ENCODE measurements around the gene FGF14.

Gene FGF14

DNA sequence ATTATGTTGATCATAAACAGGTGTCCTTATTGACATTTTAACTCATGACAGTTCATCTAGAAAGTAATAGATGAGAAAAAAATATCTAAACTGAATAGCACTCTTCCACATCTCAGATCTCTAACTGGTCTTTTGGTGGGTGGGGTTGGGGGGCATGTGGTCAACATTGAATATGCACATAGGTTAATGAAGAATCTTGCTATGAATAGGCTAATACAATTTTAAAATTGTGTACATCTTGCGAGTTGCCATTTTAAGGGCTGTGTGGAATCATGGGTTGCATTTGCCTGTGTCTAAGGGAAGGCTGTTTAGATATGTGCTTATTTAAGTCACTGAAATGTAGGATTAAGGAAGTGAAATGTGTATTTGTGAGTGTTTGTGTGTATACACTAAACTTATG lies 603.4 kb downstream of the FGF14 start:
- no peaks in the 10 kb centered on the region for H3K9me3 Mint-ChIP-seq
- H3K27ac Mint-ChIP-seq, result no peak overlapping the region
- no peaks in the 10 kb centered on the region for H3K4me1 Mint-ChIP-seq
- ATAC-seq, result no peak
- H3K27me3 Mint-ChIP-seq, result no peaks in the 10 kb centered on the region
- no peaks in the 10 kb centered on the region for H3K36me3 Mint-ChIP-seq
- no peak overlapping the region for H3K4me3 Mint-ChIP-seq

DNA sequence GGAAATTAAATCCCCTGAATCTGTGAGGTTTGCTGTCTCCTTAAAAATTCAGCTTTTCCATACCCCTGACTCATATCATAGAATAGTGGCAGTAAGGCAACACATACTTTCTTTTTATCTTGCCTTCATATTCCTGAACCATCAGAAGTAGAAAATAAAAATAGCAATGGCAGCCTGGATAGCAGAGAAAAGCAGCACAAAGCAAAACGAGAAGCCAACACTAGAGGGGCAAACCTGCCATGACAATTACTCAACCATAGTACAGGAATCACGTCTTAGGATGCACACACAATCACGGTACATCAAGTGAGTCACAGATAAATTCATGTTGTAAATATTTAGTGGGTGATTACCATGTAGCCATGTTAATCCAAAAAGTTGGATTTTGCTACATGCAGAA lies 606.4 kb downstream of the FGF14 start:
- Mint-ChIP-seq H3K4me1 (no peaks in the 10 kb centered on the region), H3K4me3 (no peak overlapping the region), H3K36me3 (no peaks in the 10 kb centered on the region), H3K27me3 (peaks cover 3% of the 10 kb centered on the region), H3K9me3 (no peaks in the 10 kb centered on the region), H3K27ac (no peak overlapping the region)
- ATAC-seq, result no peak

DNA sequence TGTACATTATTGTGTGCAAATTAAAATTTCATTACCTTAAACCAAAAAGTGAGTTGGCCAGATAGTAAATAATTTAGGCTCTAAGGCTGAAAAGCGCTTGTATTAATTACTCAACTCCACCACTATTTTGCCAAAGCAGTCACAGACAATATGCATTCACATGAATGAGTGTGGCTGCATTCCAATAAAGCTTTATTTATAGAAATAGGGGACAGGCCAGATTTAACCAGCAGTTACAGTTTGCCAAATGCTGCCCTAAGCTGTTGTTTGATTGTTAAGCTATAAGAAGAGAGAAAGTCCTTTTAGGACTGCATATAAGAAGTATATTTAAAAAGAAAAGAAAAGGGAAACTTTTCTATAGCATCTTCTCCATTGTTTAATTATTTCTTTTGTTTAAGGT lies 606.8 kb downstream of the FGF14 start:
- H3K27me3 Mint-ChIP-seq, result peaks cover 7% of the 10 kb centered on the region
- no peaks in the 10 kb centered on the region for H3K36me3 Mint-ChIP-seq
- no peaks in the 10 kb centered on the region for H3K9me3 Mint-ChIP-seq
- no peak overlapping the region for H3K4me3 Mint-ChIP-seq
- no peak for ATAC-seq
- no peak overlapping the region for H3K27ac Mint-ChIP-seq
- H3K4me1 Mint-ChIP-seq, result no peaks in the 10 kb centered on the region

DNA sequence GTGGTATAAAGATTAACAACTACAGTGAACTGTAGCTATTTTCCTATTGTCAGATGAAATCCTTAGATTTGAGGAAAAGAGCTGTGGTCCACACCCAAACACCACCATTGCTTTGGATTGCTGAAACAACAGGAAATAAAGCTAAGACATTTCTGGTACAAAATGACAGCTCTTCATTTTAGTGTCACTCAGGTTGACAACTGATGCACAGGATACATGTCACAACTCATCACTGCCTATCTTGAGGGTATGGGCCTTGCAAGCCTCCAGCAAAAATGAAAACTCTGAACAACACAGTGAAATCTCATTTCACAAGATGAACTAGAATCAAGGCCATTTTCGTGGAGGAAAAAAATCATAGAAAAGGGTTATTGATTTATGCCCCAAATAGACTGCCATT lies 609.7 kb downstream of the FGF14 start:
- Mint-ChIP-seq H3K27me3 (peaks cover 9% of the 10 kb centered on the region), H3K9me3 (no peaks in the 10 kb centered on the region), H3K4me3 (no peak overlapping the region), H3K36me3 (no peaks in the 10 kb centered on the region), H3K27ac (no peak overlapping the region), H3K4me1 (no peaks in the 10 kb centered on the region)
- no peak for ATAC-seq

DNA sequence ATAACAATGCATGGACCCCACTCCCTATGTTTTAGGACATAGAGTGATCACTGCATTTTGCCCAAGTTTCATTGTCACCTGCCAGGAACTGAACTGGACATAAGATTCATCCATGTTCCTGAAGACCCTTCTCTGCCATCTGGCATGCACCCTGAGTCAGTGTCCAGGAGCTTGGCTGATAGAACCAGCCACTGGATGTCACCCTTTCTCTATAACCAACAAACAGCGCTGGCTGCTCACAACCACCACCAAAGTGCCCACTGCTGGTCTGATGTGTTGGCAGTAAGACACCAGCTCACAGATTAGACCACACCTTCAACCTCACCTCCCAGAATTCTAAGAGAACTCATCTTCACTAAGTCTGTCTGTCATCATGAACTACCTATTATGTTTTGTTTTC lies 616.0 kb downstream of the FGF14 start:
- Mint-ChIP-seq H3K27me3 (peaks cover 9% of the 10 kb centered on the region), H3K4me3 (no peak overlapping the region), H3K36me3 (no peaks in the 10 kb centered on the region), H3K9me3 (peaks cover 2% of the 10 kb centered on the region), H3K27ac (no peak overlapping the region), H3K4me1 (no peaks in the 10 kb centered on the region)
- peak; percentile 7 for ATAC-seq

DNA sequence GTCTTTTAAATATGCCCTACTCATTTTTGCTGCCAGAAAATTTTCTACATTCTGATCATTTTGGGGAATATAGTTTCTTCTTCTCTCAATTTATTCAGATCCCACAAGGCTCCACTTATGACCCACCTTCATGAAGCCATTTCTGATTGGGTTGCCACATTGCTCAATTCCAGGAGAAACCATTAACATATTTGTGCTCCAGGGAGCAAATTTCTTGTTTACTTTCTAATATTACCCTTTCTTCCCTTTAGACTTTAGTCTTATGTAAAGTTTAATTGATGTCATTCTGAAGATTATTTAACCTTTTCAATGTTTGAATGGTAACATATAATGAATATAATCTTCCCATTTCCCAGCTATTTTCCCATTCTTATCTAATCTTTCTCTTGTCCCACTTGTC lies 617.5 kb downstream of the FGF14 start:
- no peak overlapping the region for H3K4me3 Mint-ChIP-seq
- ATAC-seq, result no peak

DNA sequence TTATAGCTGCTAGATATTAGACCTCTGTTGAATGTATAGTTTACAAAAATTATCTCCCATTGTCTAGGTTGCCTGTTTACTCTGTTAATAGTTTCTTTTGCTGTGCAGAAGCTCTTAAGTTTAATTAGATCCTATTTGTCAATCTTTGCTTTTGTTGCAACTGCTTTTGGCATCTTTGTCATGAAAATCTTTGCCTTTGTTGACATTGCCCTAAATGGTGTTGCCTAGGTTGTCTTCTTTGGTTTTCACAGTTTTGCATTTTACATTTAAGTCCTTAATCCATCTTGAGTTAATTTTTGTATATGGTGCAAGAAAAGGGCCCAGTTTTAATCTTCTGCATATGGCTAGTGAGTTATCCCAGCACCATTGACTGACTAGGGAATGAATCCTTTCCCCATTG lies 618.3 kb downstream of the FGF14 start:
- peaks cover 2% of the 10 kb centered on the region for H3K9me3 Mint-ChIP-seq
- no peaks in the 10 kb centered on the region for H3K27me3 Mint-ChIP-seq
- H3K36me3 Mint-ChIP-seq, result no peaks in the 10 kb centered on the region
- no peaks in the 10 kb centered on the region for H3K4me1 Mint-ChIP-seq
- H3K4me3 Mint-ChIP-seq, result no peak overlapping the region
- no peak overlapping the region for H3K27ac Mint-ChIP-seq
- ATAC-seq, result no peak

More for the DNA sequence above, 617.5 kb downstream of the FGF14 start:
- H3K9me3 Mint-ChIP-seq, result peaks cover 2% of the 10 kb centered on the region
- no peaks in the 10 kb centered on the region for H3K27me3 Mint-ChIP-seq
- H3K27ac Mint-ChIP-seq, result no peak overlapping the region
- no peaks in the 10 kb centered on the region for H3K4me1 Mint-ChIP-seq
- H3K36me3 Mint-ChIP-seq, result no peaks in the 10 kb centered on the region

DNA sequence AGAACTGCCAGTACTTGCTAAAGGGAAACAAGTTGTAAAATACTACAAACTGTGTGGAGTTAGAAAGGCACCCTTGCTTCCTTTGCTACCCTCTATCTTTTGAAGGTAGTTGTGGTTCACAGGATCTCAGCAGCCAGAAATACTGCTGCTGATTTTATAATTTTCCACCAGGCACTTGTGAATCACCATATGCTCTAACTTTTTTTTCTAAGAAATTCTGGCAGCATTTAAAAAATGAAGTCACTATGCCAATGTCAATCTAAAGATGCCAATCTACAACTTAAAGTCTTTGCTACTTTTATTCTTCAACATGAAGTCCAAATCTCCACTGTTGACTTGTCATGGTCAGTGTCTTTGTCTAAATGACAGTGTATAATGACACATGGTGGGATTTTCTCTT lies 621.6 kb downstream of the FGF14 start:
- Mint-ChIP-seq H3K4me1 (no peaks in the 10 kb centered on the region), H3K36me3 (no peaks in the 10 kb centered on the region), H3K27me3 (no peaks in the 10 kb centered on the region), H3K9me3 (peaks cover 2% of the 10 kb centered on the region), H3K4me3 (no peak overlapping the region), H3K27ac (no peak overlapping the region)
- ATAC-seq, result no peak

DNA sequence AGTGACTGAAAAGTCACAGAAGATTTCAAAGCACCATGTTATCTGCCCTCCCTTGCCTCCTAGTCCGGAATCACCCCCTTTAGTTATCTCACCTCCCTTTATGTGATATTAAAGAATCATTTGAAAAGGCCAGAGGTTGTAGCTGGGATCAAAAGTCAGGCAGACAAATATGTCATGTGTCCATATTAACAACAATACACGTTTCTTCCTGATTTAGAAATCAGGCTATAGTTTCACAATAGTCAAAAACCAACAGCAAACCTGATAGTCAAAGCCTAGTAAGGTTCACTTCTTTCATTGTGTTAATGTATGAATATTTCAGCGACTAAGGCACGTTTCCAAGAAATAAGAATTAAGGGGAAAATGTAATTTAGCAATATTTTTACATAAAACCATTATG lies 622.7 kb downstream of the FGF14 start:
- H3K9me3 Mint-ChIP-seq, result peaks cover 2% of the 10 kb centered on the region
- no peak overlapping the region for H3K4me3 Mint-ChIP-seq
- H3K27me3 Mint-ChIP-seq, result no peaks in the 10 kb centered on the region
- no peaks in the 10 kb centered on the region for H3K4me1 Mint-ChIP-seq
- no peak overlapping the region for H3K27ac Mint-ChIP-seq
- H3K36me3 Mint-ChIP-seq, result no peaks in the 10 kb centered on the region
- ATAC-seq, result no peak

DNA sequence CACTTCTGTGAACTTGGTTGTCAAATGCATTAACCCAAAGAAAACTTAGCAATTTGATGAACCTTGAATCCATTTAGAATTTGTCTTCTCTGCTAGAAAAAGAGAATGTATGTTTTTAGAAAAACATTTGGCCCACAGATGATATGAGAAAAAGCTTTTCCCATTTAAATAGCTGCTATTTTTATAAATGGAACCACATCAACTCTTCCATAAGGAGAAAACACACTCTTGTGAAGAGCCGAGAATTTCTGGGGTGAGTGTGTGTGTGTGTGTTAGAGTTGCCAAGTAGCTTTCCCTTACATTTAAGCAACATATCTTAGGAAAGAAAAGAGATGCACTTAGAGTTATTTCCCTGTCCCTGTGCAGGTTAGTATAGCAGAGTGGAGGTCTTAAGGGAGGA lies 626.6 kb downstream of the FGF14 start:
- Mint-ChIP-seq H3K27me3 (no peaks in the 10 kb centered on the region), H3K27ac (no peak overlapping the region), H3K36me3 (no peaks in the 10 kb centered on the region), H3K4me3 (no peak overlapping the region), H3K9me3 (no peaks in the 10 kb centered on the region), H3K4me1 (no peaks in the 10 kb centered on the region)
- ATAC-seq, result no peak

DNA sequence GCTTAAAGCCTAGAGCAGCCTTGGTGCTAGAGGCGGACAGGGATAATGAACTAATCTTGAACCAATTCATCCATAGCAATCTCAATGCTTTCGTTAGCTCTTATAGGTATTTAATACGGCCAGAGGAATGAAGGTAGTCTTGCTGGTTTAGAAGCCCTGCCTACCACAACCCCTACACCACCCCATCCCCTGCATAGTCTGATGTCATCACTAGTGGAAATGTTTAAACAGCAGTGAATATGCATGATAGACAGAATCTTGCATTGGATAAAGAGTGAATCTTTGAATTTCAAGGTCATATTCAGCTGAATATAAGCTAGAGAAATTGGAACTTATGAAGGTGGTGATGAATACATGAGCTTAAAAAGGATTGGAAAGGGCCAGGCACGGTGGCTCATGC lies 627.5 kb downstream of the FGF14 start:
- Mint-ChIP-seq H3K4me3 (no peak overlapping the region), H3K9me3 (no peaks in the 10 kb centered on the region), H3K4me1 (no peaks in the 10 kb centered on the region), H3K36me3 (no peaks in the 10 kb centered on the region), H3K27me3 (no peaks in the 10 kb centered on the region), H3K27ac (no peak overlapping the region)
- no peak for ATAC-seq

DNA sequence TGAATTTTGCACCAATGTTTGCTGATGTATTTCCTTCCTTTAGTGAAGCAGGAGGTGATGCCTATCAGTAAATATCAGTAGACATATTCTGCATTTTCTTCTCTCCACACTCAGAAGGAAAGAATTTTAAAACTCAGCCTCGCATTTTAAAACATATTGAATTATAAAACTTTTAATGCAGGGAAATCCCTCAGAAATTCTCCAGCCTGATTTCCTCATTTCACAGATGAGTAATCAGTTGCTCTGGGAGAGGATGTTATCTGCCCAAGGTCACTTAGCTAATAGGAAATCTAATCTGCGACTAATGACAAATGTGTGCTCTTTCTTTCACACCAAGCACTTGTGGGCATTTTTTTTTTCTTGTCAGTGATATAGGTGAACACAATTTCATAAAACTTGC lies 628.8 kb downstream of the FGF14 start:
- no peak for ATAC-seq
- Mint-ChIP-seq H3K4me3 (no peak overlapping the region), H3K9me3 (no peaks in the 10 kb centered on the region), H3K27me3 (no peaks in the 10 kb centered on the region), H3K36me3 (no peaks in the 10 kb centered on the region), H3K27ac (no peak overlapping the region), H3K4me1 (no peaks in the 10 kb centered on the region)

DNA sequence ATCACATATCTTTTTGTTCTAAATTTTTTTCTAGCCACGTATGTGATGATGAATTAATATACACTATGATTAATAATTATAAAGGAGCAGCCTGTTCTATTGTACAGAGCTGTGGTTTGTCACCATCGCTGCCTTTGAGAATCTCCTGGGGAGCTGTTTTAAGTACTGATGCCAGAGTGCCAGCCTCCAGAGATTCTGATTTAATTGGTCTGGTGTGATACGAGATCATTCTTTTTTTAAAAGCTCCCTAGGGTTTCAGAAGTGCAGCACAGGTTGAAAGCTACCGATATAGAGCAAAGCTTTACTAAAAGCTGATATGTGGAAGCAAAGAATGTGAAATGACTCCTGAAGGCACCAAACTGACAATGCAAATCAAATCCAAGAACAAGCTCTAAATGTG lies 634.7 kb downstream of the FGF14 start:
- H3K27ac Mint-ChIP-seq, result no peak overlapping the region
- no peaks in the 10 kb centered on the region for H3K36me3 Mint-ChIP-seq
- H3K27me3 Mint-ChIP-seq, result no peaks in the 10 kb centered on the region
- H3K4me3 Mint-ChIP-seq, result no peak overlapping the region
- peaks cover 4% of the 10 kb centered on the region for H3K9me3 Mint-ChIP-seq
- ATAC-seq, result no peak
- H3K4me1 Mint-ChIP-seq, result no peaks in the 10 kb centered on the region

DNA sequence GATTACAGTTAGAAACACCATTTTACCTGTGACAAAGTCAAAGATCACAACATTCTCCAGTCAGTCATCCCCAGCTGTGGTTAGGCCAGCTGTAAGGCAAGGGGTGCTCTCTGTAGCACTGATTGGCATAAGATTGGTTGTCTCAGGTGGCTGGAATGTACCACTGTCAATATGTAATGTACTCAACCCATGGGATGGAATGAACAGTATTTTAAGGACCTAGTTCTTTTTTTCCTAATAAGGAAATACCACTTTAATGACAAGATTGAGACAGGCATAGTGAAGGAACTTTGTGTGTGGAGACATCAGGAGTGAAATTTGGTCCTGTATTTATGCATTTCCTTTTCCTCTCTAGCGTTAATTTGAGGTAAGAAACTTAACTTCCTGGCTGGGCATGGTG lies 638.7 kb downstream of the FGF14 start:
- ATAC-seq, result no peak
- H3K9me3 Mint-ChIP-seq, result peaks cover 4% of the 10 kb centered on the region
- H3K27me3 Mint-ChIP-seq, result no peaks in the 10 kb centered on the region
- H3K4me3 Mint-ChIP-seq, result no peak overlapping the region
- no peaks in the 10 kb centered on the region for H3K36me3 Mint-ChIP-seq
- H3K27ac Mint-ChIP-seq, result no peak overlapping the region
- H3K4me1 Mint-ChIP-seq, result no peaks in the 10 kb centered on the region

DNA sequence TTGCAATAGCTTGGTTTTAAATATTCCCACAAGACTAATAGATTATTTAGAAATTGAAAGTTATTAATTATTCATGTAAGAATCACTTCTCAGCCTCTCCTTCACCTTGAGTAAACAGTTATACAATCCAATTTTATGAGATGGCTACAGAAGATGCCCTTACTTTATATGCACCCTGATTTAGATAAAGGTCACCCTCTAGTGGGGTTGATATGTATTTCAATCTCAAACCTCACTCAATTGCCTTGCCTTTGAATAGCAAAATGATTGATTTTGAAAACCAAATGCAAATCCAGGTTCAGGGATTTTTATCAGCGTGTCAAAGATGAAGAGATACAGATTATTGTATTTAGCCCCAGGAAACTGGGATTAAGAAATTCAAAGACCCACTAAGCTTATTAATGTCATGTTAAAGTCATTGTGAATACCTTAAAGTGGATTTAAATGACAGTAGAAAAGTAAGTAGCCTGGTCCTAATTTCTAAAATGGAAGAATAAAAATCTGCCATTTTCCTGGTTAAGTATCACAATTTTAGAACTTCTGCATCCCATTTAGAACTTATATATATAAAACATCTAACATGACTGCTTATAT lies 644.3 kb downstream of the FGF14 start:
- ATAC-seq, result no peak
- H3K27ac Mint-ChIP-seq, result no peak overlapping the region
- no peaks in the 10 kb centered on the region for H3K9me3 Mint-ChIP-seq
- H3K27me3 Mint-ChIP-seq, result no peaks in the 10 kb centered on the region
- H3K4me1 Mint-ChIP-seq, result no peaks in the 10 kb centered on the region
- no peak overlapping the region for H3K4me3 Mint-ChIP-seq
- no peaks in the 10 kb centered on the region for H3K36me3 Mint-ChIP-seq

DNA sequence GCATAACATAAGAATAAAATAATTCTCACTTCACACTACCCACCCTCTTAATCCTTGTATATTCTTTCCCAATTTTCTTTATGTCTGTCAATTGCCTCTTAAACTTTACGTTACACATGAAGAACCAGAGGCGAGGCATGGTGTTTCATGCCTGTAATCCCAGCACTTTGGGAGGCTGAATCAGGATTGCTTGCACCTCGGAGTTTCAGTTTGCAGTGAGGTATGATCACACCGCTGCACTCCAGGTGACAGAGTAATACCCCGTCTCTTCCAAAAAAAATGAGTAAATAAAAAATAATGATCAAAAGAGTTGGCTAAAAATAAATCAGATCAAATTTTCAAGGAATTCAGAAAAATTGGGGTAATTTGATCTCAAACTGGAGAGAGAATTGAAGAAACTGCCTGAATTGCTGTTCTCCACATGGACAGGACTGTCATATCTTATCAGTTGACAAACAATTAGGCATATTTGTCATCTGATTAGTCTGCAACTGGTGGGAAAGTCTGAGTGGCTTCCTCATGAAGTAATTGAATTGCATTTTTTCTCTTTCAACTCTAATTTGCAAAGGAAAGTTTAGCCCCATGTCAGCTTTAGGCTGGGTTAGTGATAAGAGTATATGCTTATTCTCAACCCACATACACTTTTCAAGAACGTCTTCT lies 646.5 kb downstream of the FGF14 start:
- Mint-ChIP-seq H3K27me3 (no peaks in the 10 kb centered on the region), H3K36me3 (no peaks in the 10 kb centered on the region), H3K4me3 (no peak overlapping the region), H3K27ac (no peak overlapping the region), H3K4me1 (no peaks in the 10 kb centered on the region), H3K9me3 (no peaks in the 10 kb centered on the region)
- no peak for ATAC-seq

Data from stimulated activated memory B cell treated with anti-CD40 and anti-IgM and Interleukin-4, amounts not matched to agents 10 μg/mL and 1 μg/mL and 100 μg/mL, for 72 hours (primary cell).